ENCODE data around the gene PLTP. TPM values are rescaled to one million over a fixed set of nuclear protein-coding genes. Genes with fewer than 3 reads are reported as not detected.

Gene PLTP
- total and polyA plus RNA-seq, 2 of the 13 experiments (the other 11 are each of a cell fraction or from before 2014, with no cell fraction given): 16.9 to 28.6 TPM

- no peak for TF ChIP-seq RAD51 (IDR thresholded peaks at IDR 0.05; ENCODE audit: borderline replicate concordance)
- no peak for TF ChIP-seq ZHX2 (IDR thresholded peaks at IDR 0.05; ENCODE audit: low read depth)
- no peak for TF ChIP-seq ZHX2 (CRISPR knock-in tag; IDR thresholded peaks at IDR 0.05; ENCODE audit: borderline replicate concordance)
- TF ChIP-seq PHF20 (CRISPR knock-in tag; IDR thresholded peaks at IDR 0.05): peak; percentile 44; the same call in 1 of the 2 replicates
- peak; percentile 83; the same call in 1 of the 2 replicates for TF ChIP-seq POGK (CRISPR knock-in tag; conservative IDR thresholded peaks at IDR 0.05)
- no peak; the same call in 1 of the 2 replicates for TF ChIP-seq ZNF761 (CRISPR knock-in tag; conservative IDR thresholded peaks at IDR 0.05)
- no peak for TF ChIP-seq USF2 (IDR thresholded peaks at IDR 0.05; ENCODE audit: low read depth, low read length)
- TF ChIP-seq USF2 (CRISPR knock-in tag; IDR thresholded peaks at IDR 0.05; ENCODE audit: borderline replicate concordance): peak; percentile 53; the same call in 1 of the 2 replicates
- no peak for TF ChIP-seq ZNF780A (CRISPR knock-in tag; IDR thresholded peaks at IDR 0.05)
- no peak for TF ChIP-seq PAWR (CRISPR knock-in tag; IDR thresholded peaks at IDR 0.05; ENCODE audit: borderline replicate concordance)
- TF ChIP-seq HOXD1 (CRISPR knock-in tag; IDR thresholded peaks at IDR 0.05): peak; percentile 83
- TF ChIP-seq ZNF800 (CRISPR knock-in tag; IDR thresholded peaks at IDR 0.05): peak; percentile 87; the same call in 1 of the 2 replicates
- TF ChIP-seq ZNF878 (CRISPR knock-in tag; IDR thresholded peaks at IDR 0.05): peak; percentile 88
- TF ChIP-seq CCDC6 (CRISPR knock-in tag; IDR thresholded peaks at IDR 0.05): no peak
- no peak; the same call in 1 of the 2 replicates for TF ChIP-seq ZFP36L2 (CRISPR knock-in tag; IDR thresholded peaks at IDR 0.05)
- TF ChIP-seq HNRNPLL (IDR thresholded peaks at IDR 0.05; ENCODE audit: low read depth, low read length, poor library complexity, severe bottlenecking): no peak
Observed at GRCh38 chr20:45927071-45927878, 15.3 kb upstream of the PLTP start (continued).

Data from HepG2 (cell line).